ENCODE results near the gene LAD1. TPM values are rescaled to one million over a fixed set of nuclear protein-coding genes. Genes with fewer than 3 reads are reported as not detected.

Gene LAD1
- total RNA-seq, 1 experiment from 2014 or later: 30.1 TPM

DNA sequence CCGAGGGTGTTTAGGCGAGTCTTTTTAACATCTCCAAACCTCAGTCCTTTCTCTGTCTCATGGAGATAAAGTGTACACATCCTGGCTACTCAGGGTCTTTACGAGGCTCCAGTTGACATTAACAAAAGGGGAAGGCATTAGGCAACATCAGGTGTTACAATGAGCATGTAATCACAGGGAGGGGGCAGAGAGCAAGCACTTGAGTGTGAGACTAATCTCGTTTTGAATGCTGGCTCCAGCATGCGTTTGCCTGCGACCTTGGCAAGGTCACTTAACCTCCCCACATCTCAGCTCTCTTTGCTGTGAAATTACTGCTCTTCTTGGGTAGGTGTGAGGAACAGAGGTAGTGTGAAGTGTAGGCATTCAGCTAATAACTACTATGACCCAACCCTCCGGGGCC, 24.8 kb downstream of the LAD1 start:
- H3K23me2 ChIP-seq (ENCODE audit: insufficient read length, low read depth, low read length, poor library complexity, severe bottlenecking): no peaks in the 10 kb centered on the region
- no peak overlapping the region for H3K27ac ChIP-seq (ENCODE audit: insufficient read length, low read depth, low read length)
- no peak overlapping the region for H2AK5ac ChIP-seq (ENCODE audit: insufficient read length, low read length)
- no peak overlapping the region for H4K5ac ChIP-seq (ENCODE audit: insufficient read length, low read depth, low read length)
- H3K9me3 ChIP-seq (ENCODE audit: control insufficient read depth, low read depth, low read length): no peaks in the 10 kb centered on the region
- whole genome bisulfite sequencing (ENCODE audit: extremely low coverage, insufficient read length, low lambda C conversion rate): no CpG with 5 or more reads among the region's 7 CpGs
- Mint-ChIP-seq H3K9me3 (no peaks in the 10 kb centered on the region), H3K36me3 (ENCODE audit: insufficient read depth in 1 of 3, low read depth in 3 of 3) (no peaks in the 10 kb centered on the region), H3K27ac (peak overlapping the region in 2 of 3 experiments; percentile 25 to 65; a peak in 3 of 7 replicates), H3K27me3 (ENCODE audit: low read depth) (peaks cover 12% of the 10 kb centered on the region), H3K4me3 (no peak overlapping the region), H3K4me1 (peaks cover 65 to 67% of the 10 kb centered on the region in 2 experiments)
- no peak overlapping the region for H2BK15ac ChIP-seq (ENCODE audit: low read depth, low read length)
- H3K4me1 ChIP-seq (ENCODE audit: insufficient read depth, low read length): peaks cover 19% of the 10 kb centered on the region; the same call in 1 of the 2 replicates
- TF ChIP-seq, protein P1, sequence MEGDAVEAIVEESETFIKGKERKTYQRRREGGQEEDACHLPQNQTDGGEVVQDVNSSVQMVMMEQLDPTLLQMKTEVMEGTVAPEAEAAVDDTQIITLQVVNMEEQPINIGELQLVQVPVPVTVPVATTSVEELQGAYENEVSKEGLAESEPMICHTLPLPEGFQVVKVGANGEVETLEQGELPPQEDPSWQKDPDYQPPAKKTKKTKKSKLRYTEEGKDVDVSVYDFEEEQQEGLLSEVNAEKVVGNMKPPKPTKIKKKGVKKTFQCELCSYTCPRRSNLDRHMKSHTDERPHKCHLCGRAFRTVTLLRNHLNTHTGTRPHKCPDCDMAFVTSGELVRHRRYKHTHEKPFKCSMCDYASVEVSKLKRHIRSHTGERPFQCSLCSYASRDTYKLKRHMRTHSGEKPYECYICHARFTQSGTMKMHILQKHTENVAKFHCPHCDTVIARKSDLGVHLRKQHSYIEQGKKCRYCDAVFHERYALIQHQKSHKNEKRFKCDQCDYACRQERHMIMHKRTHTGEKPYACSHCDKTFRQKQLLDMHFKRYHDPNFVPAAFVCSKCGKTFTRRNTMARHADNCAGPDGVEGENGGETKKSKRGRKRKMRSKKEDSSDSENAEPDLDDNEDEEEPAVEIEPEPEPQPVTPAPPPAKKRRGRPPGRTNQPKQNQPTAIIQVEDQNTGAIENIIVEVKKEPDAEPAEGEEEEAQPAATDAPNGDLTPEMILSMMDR (conservative IDR thresholded peaks at IDR 0.05): no peak
- no peak overlapping the region for H2AFZ ChIP-seq (ENCODE audit: low read length)
- no peak overlapping the region for H2BK5ac ChIP-seq (ENCODE audit: insufficient read length, low read length)
- H2BK120ac ChIP-seq (ENCODE audit: low read depth, low read length, poor library complexity, severe bottlenecking): no peak overlapping the region
- no peak overlapping the region for H3K56ac ChIP-seq (ENCODE audit: insufficient read length, low read depth, low read length)
- H4K8ac ChIP-seq (replicated peaks; ENCODE audit: insufficient read length, low read depth, low read length): no peak overlapping the region
- H4K91ac ChIP-seq (ENCODE audit: insufficient read length, low read depth, low read length): no peak overlapping the region
- peak overlapping the region; percentile 4; the same call in 1 of the 2 replicates for H3K14ac ChIP-seq (ENCODE audit: insufficient read depth, low read length)
- no peaks in the 10 kb centered on the region for H3K79me1 ChIP-seq (ENCODE audit: insufficient read depth, low read depth, low read length, poor library complexity, severe bottlenecking)
- H2BK12ac ChIP-seq (ENCODE audit: insufficient read length, low read depth, low read length): no peak overlapping the region
- H3K27me3 ChIP-seq (ENCODE audit: insufficient read depth, low read length): no peaks in the 10 kb centered on the region; the same call in 1 of the 2 replicates
- no peak overlapping the region for H3K4me2 ChIP-seq (ENCODE audit: insufficient read depth, insufficient read length, low read length)
- DNase-seq: no peak
- no peak overlapping the region for H2BK20ac ChIP-seq (ENCODE audit: low read depth, low read length, poor library complexity, severe bottlenecking)
- no peak overlapping the region for H3K18ac ChIP-seq (ENCODE audit: insufficient read length, low read depth, low read length)
- H4K20me1 ChIP-seq (ENCODE audit: control insufficient read depth, insufficient read depth, insufficient read length): no peaks in the 10 kb centered on the region
- H3T11ph ChIP-seq (ENCODE audit: low read length): no peak overlapping the region
- no peak overlapping the region for H3K23ac ChIP-seq (ENCODE audit: insufficient read length, low read depth, low read length)
- no peaks in the 10 kb centered on the region for H3K79me2 ChIP-seq (ENCODE audit: insufficient read depth, low read length)
- no peak overlapping the region for H3K9ac ChIP-seq (ENCODE audit: extremely low read depth, insufficient read length, low read length)
- H3K4ac ChIP-seq (ENCODE audit: low read depth, low read length): no peak overlapping the region
